Parietal lobe (tissue), 2 donors: ENCODE results near the gene SGO1. TPM values are rescaled to one million over a fixed set of nuclear protein-coding genes. Genes with fewer than 3 reads are reported as not detected.

ENCODE experiments used
- small RNA-seq: library from RNA; depleted of rRNA; stranded (forward); fragments of <200 nt; gene quantifications from one replicate; pipeline ENCODE3, GENCODE V24; 2014; ENCODE audit warnings: low replicate concordance
- total RNA-seq: library from RNA; depleted of rRNA; stranded (reverse); fragments of >200 nt; gene quantifications from one replicate; pipeline ENCODE4 v1.2.3, GENCODE V29; 2014

SGO1 gene
- 4.1 TPM for total RNA-seq

GRCh38 chr3:20185679-20186599 is at the start of gene SGO1:
SGO1 (minus strand) TSS chr3:20186206; CDS start chr3:20184027, 2,179 bp downstream.

Small RNAs within 50 kb of the gene (small RNA-seq; reads per million reads assigned to genes)
- not detected for gene MIR3135A

Other genes starting within 250 kb of the SGO1 start
- gene RAB5A, start 239.1 kb downstream of the SGO1 start, total RNA-seq = 96.7 TPM
- gene PP2D1, start 173.9 kb downstream of the SGO1 start, total RNA-seq = not detected
- 29.4 TPM for gene KAT2B, start 145.8 kb downstream of the SGO1 start, total RNA-seq